ENCODE data around the gene GPC6. TPM values are rescaled to one million over a fixed set of nuclear protein-coding genes. Genes with fewer than 3 reads are reported as not detected.

The GPC6 gene
- total and polyA plus RNA-seq, 2 donors (not counting 1 experiment from before 2014, with no cell fraction given) = not detected

GRCh38 chr13:94239135-94239534 is 1012.5 kb downstream of the GPC6 start:
- H3K9ac ChIP-seq (ENCODE audit: low read length) = no peak overlapping the region
- H3K4me2 ChIP-seq (replicated peaks; ENCODE audit: low read depth, low read length, poor library complexity, severe bottlenecking) = peak overlapping the region; percentile 12
- ATAC-seq (ENCODE audit: low read depth) (no peak), DNase-seq (peak; percentile 5)
- ChIA-PET CTCF (no interaction called here), POLR2A (no interaction called here)
- Mint-ChIP-seq H3K27me3 (no peaks in the 10 kb centered on the region), H3K4me3 (no peak overlapping the region), H3K27ac (no peak overlapping the region), H3K4me1 (peaks cover 31% of the 10 kb centered on the region), H3K9me3 (ENCODE audit: insufficient read depth) (no peaks in the 10 kb centered on the region)
- no peak overlapping the region for H2AFZ ChIP-seq (ENCODE audit: insufficient read depth, low read depth, low read length, poor library complexity, severe bottlenecking)
- intact Hi-C loops (cut with micrococcal nuclease) = no loop called here
- peaks cover 8 to 27% of the 10 kb centered on the region in 2 donors for H3K4me1 ChIP-seq (ENCODE audit: control insufficient read depth in 2 of 2, insufficient read depth in 2 of 2, low read length in 2 of 2)
- H3K36me3 ChIP-seq (replicated peaks in 1 of 2; ENCODE audit: control extremely low read depth in 1 of 2, control insufficient read depth in 1 of 2, extremely low read depth in 1 of 2, insufficient read depth in 2 of 2, low read length in 1 of 2) = no peaks in the 10 kb centered on the region
- no peaks in the 10 kb centered on the region for H4K20me1 ChIP-seq (ENCODE audit: control insufficient read depth, insufficient read depth, low read length, poor library complexity, severe bottlenecking)
- H3K27me3 ChIP-seq (replicated peaks in 1 of 4; ENCODE audit: control extremely low read depth in 1 of 4, control insufficient read depth in 3 of 4, insufficient read depth in 4 of 4, low read length in 3 of 4) = no peaks in the 10 kb centered on the region
- no peak overlapping the region for H3K4me3 ChIP-seq (ENCODE audit: control extremely low read depth in 1 of 5, extremely low read depth in 1 of 5, insufficient read depth in 1 of 5, low read depth in 2 of 5, low read length in 4 of 5)
- no peak for TF ChIP-seq CTCF (IDR thresholded peaks at IDR 0.05)
- TF ChIP-seq EZH2 (IDR thresholded peaks at IDR 0.05; ENCODE audit: borderline replicate concordance, insufficient read depth, low read depth, low read length, poor library complexity, severe bottlenecking) = no peak
- H3K27ac ChIP-seq (ENCODE audit: low read length in 2 of 2) = no peak overlapping the region
- no peaks in the 10 kb centered on the region for H3K9me3 ChIP-seq (ENCODE audit: control extremely low read depth in 1 of 3, control insufficient read depth in 2 of 3, insufficient read depth in 1 of 3, low read length in 2 of 3)
- no peaks in the 10 kb centered on the region for H3K79me2 ChIP-seq (ENCODE audit: control insufficient read depth, insufficient read depth, low read length)
- WGBS (ENCODE audit: insufficient coverage) = no CpG with 5 or more reads among the region's 3 CpGs

GRCh38 chr13:94242554-94242953 is 1015.9 kb downstream of the GPC6 start:
- H3K4me2 ChIP-seq (replicated peaks; ENCODE audit: low read depth, low read length, poor library complexity, severe bottlenecking) = no peak overlapping the region
- Mint-ChIP-seq H3K27me3 (no peaks in the 10 kb centered on the region), H3K4me3 (no peak overlapping the region), H3K27ac (no peak overlapping the region), H3K9me3 (ENCODE audit: insufficient read depth) (peaks cover 2% of the 10 kb centered on the region), H3K4me1 (peaks cover 17% of the 10 kb centered on the region)
- no peaks in the 10 kb centered on the region for H3K36me3 ChIP-seq (replicated peaks in 1 of 2; ENCODE audit: control extremely low read depth in 1 of 2, control insufficient read depth in 1 of 2, extremely low read depth in 1 of 2, insufficient read depth in 2 of 2, low read length in 1 of 2)
- H4K20me1 ChIP-seq (ENCODE audit: control insufficient read depth, insufficient read depth, low read length, poor library complexity, severe bottlenecking) = no peaks in the 10 kb centered on the region
- no peak overlapping the region for H3K27ac ChIP-seq (ENCODE audit: low read length in 2 of 2)
- H3K4me3 ChIP-seq (ENCODE audit: control extremely low read depth in 1 of 5, extremely low read depth in 1 of 5, insufficient read depth in 1 of 5, low read depth in 2 of 5, low read length in 4 of 5) = no peak overlapping the region
- intact Hi-C loops (cut with micrococcal nuclease) = no loop called here
- H3K79me2 ChIP-seq (ENCODE audit: control insufficient read depth, insufficient read depth, low read length) = no peaks in the 10 kb centered on the region
- H3K27me3 ChIP-seq (replicated peaks in 1 of 4; ENCODE audit: control extremely low read depth in 1 of 4, control insufficient read depth in 3 of 4, insufficient read depth in 4 of 4, low read length in 3 of 4) = no peaks in the 10 kb centered on the region
- POLR2A ChIA-PET = no interaction called here
- no peak overlapping the region for H2AFZ ChIP-seq (ENCODE audit: insufficient read depth, low read depth, low read length, poor library complexity, severe bottlenecking)
- peaks cover 4 to 14% of the 10 kb centered on the region in 2 donors for H3K4me1 ChIP-seq (ENCODE audit: control insufficient read depth in 2 of 2, insufficient read depth in 2 of 2, low read length in 2 of 2)
- CTCF ChIA-PET = interaction anchor here (0.7 kb wide), 1 partner anchor 27 kb away, joined by 3 read pairs; no protein-coding TSS in a partner anchor
- ATAC-seq (ENCODE audit: low read depth) (no peak), DNase-seq (no peak)
- TF ChIP-seq EZH2 (IDR thresholded peaks at IDR 0.05; ENCODE audit: borderline replicate concordance, insufficient read depth, low read depth, low read length, poor library complexity, severe bottlenecking) (no peak), CTCF (IDR thresholded peaks at IDR 0.05) (no peak)
- H3K9ac ChIP-seq (ENCODE audit: low read length) = no peak overlapping the region
- H3K9me3 ChIP-seq (ENCODE audit: control extremely low read depth in 1 of 3, control insufficient read depth in 2 of 3, insufficient read depth in 1 of 3, low read length in 2 of 3) = peaks cover 0 to 5% (median 0%) of the 10 kb centered on the region in 3 donors

Data from B cell (primary cell).